ENCODE data around the gene FAM111B. TPM values are rescaled to one million over a fixed set of nuclear protein-coding genes. Genes with fewer than 3 reads are reported as not detected.
"Not testable (repeated sequence)": the region's sequence is repeated elsewhere in the genome, so short reads cannot be mapped to it uniquely, and the experiment has no call there.

FAM111B gene
- total and polyA plus RNA-seq, 2 of the 4 experiments (the other 2 are of a cell fraction), result 3.2 to 9.3 TPM

- H3K4me2 ChIP-seq (ENCODE audit: low read depth, low read length); H2BK5ac ChIP-seq (ENCODE audit: low read depth, low read length, poor library complexity, severe bottlenecking); BruUV-seq (replicated peaks); DNase-seq; H3K9ac ChIP-seq (ENCODE audit: low read depth, low read length); H4K20me1 ChIP-seq (ENCODE audit: insufficient read depth, low read length); H2AFZ ChIP-seq (replicated peaks; ENCODE audit: low read length, poor library complexity); H3K4me3 ChIP-seq (ENCODE audit: insufficient read depth, low read depth, low read length); H2BK20ac ChIP-seq (ENCODE audit: low read depth, low read length); dilution Hi-C loops (cut with HindIII; ENCODE audit: low sequenced_read_pairs, unreplicated experiment); H2BK120ac ChIP-seq (ENCODE audit: low read depth, low read length); H4K5ac ChIP-seq (ENCODE audit: low read depth, low read length); H3K79me1 ChIP-seq (ENCODE audit: low read depth in 1 of 2, low read length in 2 of 2); H3K23ac ChIP-seq (ENCODE audit: low read depth, low read length); H3K4me1 ChIP-seq (ENCODE audit: control insufficient read depth, insufficient read depth, low read length); H4K91ac ChIP-seq (ENCODE audit: insufficient read depth, low read depth, low read length); H2AK9ac ChIP-seq (replicated peaks; ENCODE audit: low read depth, low read length, poor library complexity); H4K8ac ChIP-seq (ENCODE audit: low read depth in 2 of 2, low read length in 2 of 2); in situ Hi-C loops (cut with MboI; ENCODE audit: low sequenced_read_pairs); H3K56ac ChIP-seq (ENCODE audit: extremely low read depth, insufficient read depth, low read length); H2AK5ac ChIP-seq (ENCODE audit: low read depth, low read length); H3K9me1 ChIP-seq (ENCODE audit: insufficient read depth, low read length); H2BK15ac ChIP-seq (ENCODE audit: low read depth, low read length); H3K4ac ChIP-seq (ENCODE audit: low read depth, low read length); ATAC-seq (ENCODE audit: low read depth); H3K18ac ChIP-seq (ENCODE audit: low read depth, low read length); H3K14ac ChIP-seq (replicated peaks; ENCODE audit: low read depth, low read length); POLR2A ChIA-PET (ENCODE audit: unreplicated experiment); intact Hi-C loops (cut with micrococcal nuclease); H3K36me3 ChIP-seq (ENCODE audit: control insufficient read depth, insufficient read depth, low read length); H3K27ac ChIP-seq (ENCODE audit: insufficient read depth, low read length); H3K9me3 ChIP-seq (ENCODE audit: control insufficient read depth, insufficient read depth, low read length): not testable (repeated sequence)
- CTCF ChIA-PET, result interaction anchor here (1.0 kb wide), 1 partner anchor 72 kb away, joined by 3 read pairs; no protein-coding TSS in a partner anchor
- H3K27me3 ChIP-seq (ENCODE audit: control insufficient read depth, insufficient read depth, low read length), result peaks cover 24% of the 10 kb centered on the region
- no CpG with 5 or more reads among the region's 14 CpGs for WGBS, 2 experiments (ENCODE audit: extremely low coverage in 2 of 2, insufficient read length in 1 of 2)
These were observed 42.9 kb upstream of the FAM111B start for GRCh38 chr11:59063996-59064727.
